GM19395 (cell line): ENCODE results near the gene DDR2.
"Not testable (repeated sequence)": the region's sequence is repeated elsewhere in the genome, so short reads cannot be mapped to it uniquely, and the experiment has no call there.

Source experiments
- ATAC-seq: cut with Tn5 transposase; IDR thresholded peaks from one replicate; pipeline ENCODE4 v1.9.1; 2021; ENCODE audit warnings: mild to moderate bottlenecking, moderate library complexity; ENCODE audit not compliant: unreplicated experiment

The DDR2 gene

GRCh38 chr1:162719678-162720077, 87.4 kb downstream of the DDR2 start:
- no peak for ATAC-seq

- no peak for ATAC-seq
These were observed 88.7 kb downstream of the DDR2 start for GRCh38 chr1:162720996-162721395.

- ATAC-seq = no peak
These were observed 89.2 kb downstream of the DDR2 start for GRCh38 chr1:162721471-162721870.

GRCh38 chr1:162722036-162722435, 89.8 kb downstream of the DDR2 start:
- no peak for ATAC-seq

GRCh38 chr1:162724583-162725120, 92.4 kb downstream of the DDR2 start:
- ATAC-seq = no peak

- no peak for ATAC-seq
These were observed 93.1 kb downstream of the DDR2 start for GRCh38 chr1:162725301-162725837.

- no peak for ATAC-seq
These were observed 94.3 kb downstream of the DDR2 start for GRCh38 chr1:162726555-162726954.

GRCh38 chr1:162727493-162727892, 95.2 kb downstream of the DDR2 start:
- ATAC-seq = not testable (repeated sequence)

- ATAC-seq = no peak
These were observed 96.3 kb downstream of the DDR2 start for GRCh38 chr1:162728573-162728972.

- not testable (repeated sequence) for ATAC-seq
These were observed 97.0 kb downstream of the DDR2 start for GRCh38 chr1:162729195-162729774.

- no peak for ATAC-seq
These were observed 99.8 kb downstream of the DDR2 start for GRCh38 chr1:162732094-162732493.

- ATAC-seq = no peak
These were observed 100.5 kb downstream of the DDR2 start for GRCh38 chr1:162732566-162733335.

GRCh38 chr1:162733336-162733590, 101.0 kb downstream of the DDR2 start:
- ATAC-seq = no peak

- ATAC-seq = no peak
These were observed 101.8 kb downstream of the DDR2 start for GRCh38 chr1:162734047-162734446.

GRCh38 chr1:162736184-162736583, 103.9 kb downstream of the DDR2 start:
- no peak for ATAC-seq

- peak; percentile 97 for ATAC-seq
These were observed 104.4 kb downstream of the DDR2 start for GRCh38 chr1:162736633-162737067.

- ATAC-seq = no peak
These were observed 108.5 kb downstream of the DDR2 start for GRCh38 chr1:162740755-162741154.

GRCh38 chr1:162741574-162741973, 109.3 kb downstream of the DDR2 start:
- ATAC-seq = no peak

GRCh38 chr1:162746264-162746942, 114.1 kb downstream of the DDR2 start:
- ATAC-seq = not testable (repeated sequence)

- no peak for ATAC-seq
These were observed 120.9 kb downstream of the DDR2 start for GRCh38 chr1:162753001-162753658.

GRCh38 chr1:162753998-162754585, 121.8 kb downstream of the DDR2 start:
- ATAC-seq = no peak
